MM.1S (cell line): ENCODE results near the gene IGSF10.

Experiments used
- EZH2 ChIP-seq: fragments of 300-600 bp; sonication (generic); optimal IDR thresholded peaks from 2 replicates; pipeline ENCODE3; 2017; ENCODE audit warnings: low read depth, mild to moderate bottlenecking, antibody characterized with exemption, low read length, mixed read lengths
- TF ChIP-seq, protein P1 (sequence below): fragments of 300-600 bp; sonication (generic); IDR thresholded peaks from 2 replicates; pipeline ENCODE4 v1.5.1; 2016; ENCODE audit warnings: antibody characterized with exemption, low read length, mixed read lengths

DNA sequence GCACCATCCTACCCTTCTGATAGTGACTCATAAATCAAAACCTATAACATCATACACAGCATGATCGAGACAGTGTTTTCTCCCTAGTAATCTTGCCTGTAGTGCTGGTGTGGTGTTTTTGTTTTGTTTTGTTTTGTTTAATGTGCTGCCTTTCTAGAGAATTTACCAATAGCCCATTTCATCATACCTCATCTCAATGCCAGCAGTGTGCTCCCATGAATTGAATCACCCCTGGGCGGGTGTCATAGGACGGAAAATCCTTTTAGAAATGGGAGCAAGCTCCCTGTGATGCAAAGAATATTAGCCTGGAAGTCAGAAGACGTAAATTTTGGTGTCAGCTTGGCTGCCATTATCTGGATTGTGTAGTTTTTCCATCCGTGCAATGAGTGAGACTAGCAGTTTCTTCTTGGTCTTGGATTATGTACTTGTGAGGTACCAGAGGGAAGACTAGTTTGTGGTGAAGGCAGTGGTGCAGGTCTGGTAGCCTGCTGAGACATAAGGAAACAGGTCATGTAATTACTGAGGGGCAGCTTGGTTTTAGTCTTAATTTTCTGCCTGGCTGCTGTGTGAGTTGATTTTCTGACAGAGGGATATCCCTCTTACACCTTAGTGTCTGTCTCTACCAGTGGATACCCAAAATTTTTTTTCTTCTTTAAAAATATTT lies 29.9 kb downstream of the IGSF10 start:
- TF ChIP-seq, protein P1, sequence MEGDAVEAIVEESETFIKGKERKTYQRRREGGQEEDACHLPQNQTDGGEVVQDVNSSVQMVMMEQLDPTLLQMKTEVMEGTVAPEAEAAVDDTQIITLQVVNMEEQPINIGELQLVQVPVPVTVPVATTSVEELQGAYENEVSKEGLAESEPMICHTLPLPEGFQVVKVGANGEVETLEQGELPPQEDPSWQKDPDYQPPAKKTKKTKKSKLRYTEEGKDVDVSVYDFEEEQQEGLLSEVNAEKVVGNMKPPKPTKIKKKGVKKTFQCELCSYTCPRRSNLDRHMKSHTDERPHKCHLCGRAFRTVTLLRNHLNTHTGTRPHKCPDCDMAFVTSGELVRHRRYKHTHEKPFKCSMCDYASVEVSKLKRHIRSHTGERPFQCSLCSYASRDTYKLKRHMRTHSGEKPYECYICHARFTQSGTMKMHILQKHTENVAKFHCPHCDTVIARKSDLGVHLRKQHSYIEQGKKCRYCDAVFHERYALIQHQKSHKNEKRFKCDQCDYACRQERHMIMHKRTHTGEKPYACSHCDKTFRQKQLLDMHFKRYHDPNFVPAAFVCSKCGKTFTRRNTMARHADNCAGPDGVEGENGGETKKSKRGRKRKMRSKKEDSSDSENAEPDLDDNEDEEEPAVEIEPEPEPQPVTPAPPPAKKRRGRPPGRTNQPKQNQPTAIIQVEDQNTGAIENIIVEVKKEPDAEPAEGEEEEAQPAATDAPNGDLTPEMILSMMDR: no peak
- no peak for TF ChIP-seq EZH2
